DOHH2 (cell line): ENCODE data around the gene SLC2A8.

Source experiments
- H3F3A ChIP-seq: fragments of 200-600 bp; sonication (generic), shearing (Covaris generic); 2 replicates; pipeline ENCODE4 v1.6.0; 2016; ENCODE audit warnings: antibody characterized with exemption, mild to moderate bottlenecking; ENCODE audit not compliant: control insufficient read depth, insufficient read depth
- H3K27ac ChIP-seq: fragments of 200-600 bp; sonication (generic); 2 replicates; pipeline ENCODE4 v1.5.1; 2014; ENCODE audit warnings: low read depth, mild to moderate bottlenecking, low read length, moderate library complexity
- H3K27me3 ChIP-seq: fragments of 200-600 bp; sonication (generic); 2 replicates; pipeline ENCODE4 v1.6.1; 2014; ENCODE audit warnings: mild to moderate bottlenecking, low read length, mixed read lengths; ENCODE audit not compliant: control insufficient read depth
- H3K36me3 ChIP-seq: fragments of 200-600 bp; sonication (generic); 2 replicates; pipeline ENCODE4 v1.6.1; 2014; ENCODE audit warnings: mild to moderate bottlenecking, low read length, moderate library complexity, mixed read lengths; ENCODE audit not compliant: control insufficient read depth
- H3K4me1 ChIP-seq: fragments of 200-600 bp; sonication (generic); 2 replicates; pipeline ENCODE4 v1.6.1; 2014; ENCODE audit warnings: mild to moderate bottlenecking, low read length, mixed read lengths; ENCODE audit not compliant: control insufficient read depth
- H3K4me2 ChIP-seq: fragments of 200-600 bp; sonication (generic); 2 replicates; pipeline ENCODE4 v1.6.0; 2014; ENCODE audit warnings: mild to moderate bottlenecking, low read length, moderate library complexity
- H3K4me3 ChIP-seq: fragments of 200-600 bp; sonication (generic); 2 replicates; pipeline ENCODE4 v1.5.1; 2014; ENCODE audit warnings: mild to moderate bottlenecking, low read length, mixed read lengths
- H3K79me2 ChIP-seq: fragments of 200-600 bp; sonication (generic); 2 replicates; pipeline ENCODE4 v1.6.1; 2014; ENCODE audit warnings: mild to moderate bottlenecking, low read length, mixed read lengths; ENCODE audit not compliant: control insufficient read depth
- H3K9me2 ChIP-seq: fragments of 200-600 bp; sonication (generic); replicated peaks from 2 replicates; pipeline ENCODE4 v1.6.1; 2014; ENCODE audit warnings: mild to moderate bottlenecking, low read length, mixed read lengths; ENCODE audit not compliant: control insufficient read depth
- H3K9me3 ChIP-seq: fragments of 200-600 bp; sonication (generic); 2 replicates; pipeline ENCODE4 v1.6.1; 2014; ENCODE audit warnings: antibody characterized with exemption, low read length, mixed read lengths; ENCODE audit not compliant: control insufficient read depth, insufficient read depth
- H4K20me1 ChIP-seq: fragments of 200-600 bp; sonication (generic); 2 replicates; pipeline ENCODE4 v1.6.0; 2014; ENCODE audit warnings: low read depth, mild to moderate bottlenecking, antibody characterized with exemption, low read length, moderate library complexity; ENCODE audit not compliant: control insufficient read depth, insufficient read depth
- CTCF ChIP-seq: fragments of 200-600 bp; sonication (generic); IDR thresholded peaks from one replicate; pipeline ENCODE4 v1.5.1; 2014; ENCODE audit warnings: antibody characterized with exemption, mild to moderate bottlenecking, low read depth, low read length; ENCODE audit not compliant: poor library complexity, severe bottlenecking
- EZH2phosphoT487 ChIP-seq: fragments of 200-600 bp; sonication (generic); IDR thresholded peaks from 2 replicates; pipeline ENCODE4 v1.6.1; 2017; ENCODE audit warnings: borderline replicate concordance, mild to moderate bottlenecking, antibody characterized with exemption, low read length, moderate library complexity, mixed read lengths

SLC2A8 gene

GRCh38 chr9:127398275-127398647 is 1.3 kb downstream of the SLC2A8 start:
- peaks cover 10% of the 10 kb centered on the region for H3K79me2 ChIP-seq
- TF ChIP-seq EZH2phosphoT487 (no peak), CTCF (no peak)
- no peaks in the 10 kb centered on the region for H3F3A ChIP-seq
- H3K27me3 ChIP-seq = no peaks in the 10 kb centered on the region
- H3K4me2 ChIP-seq = peak overlapping the region; percentile 88
- H3K27ac ChIP-seq = no peak overlapping the region
- H3K4me3 ChIP-seq = peak overlapping the region; percentile 84
- no peaks in the 10 kb centered on the region for H4K20me1 ChIP-seq
- peaks cover 14% of the 10 kb centered on the region for H3K4me1 ChIP-seq
- H3K9me2 ChIP-seq = no peaks in the 10 kb centered on the region
- no peaks in the 10 kb centered on the region for H3K36me3 ChIP-seq
- H3K9me3 ChIP-seq = no peaks in the 10 kb centered on the region

GRCh38 chr9:127398715-127399400 is 1.9 kb downstream of the SLC2A8 start:
- H4K20me1 ChIP-seq = no peaks in the 10 kb centered on the region
- H3K9me3 ChIP-seq = no peaks in the 10 kb centered on the region
- H3K27ac ChIP-seq = no peak overlapping the region
- H3K4me1 ChIP-seq = peaks cover 14% of the 10 kb centered on the region
- no peaks in the 10 kb centered on the region for H3K36me3 ChIP-seq
- no peak overlapping the region for H3K4me3 ChIP-seq
- peaks cover 10% of the 10 kb centered on the region for H3K79me2 ChIP-seq
- H3K9me2 ChIP-seq = no peaks in the 10 kb centered on the region
- no peaks in the 10 kb centered on the region for H3K27me3 ChIP-seq
- peak overlapping the region; percentile 88 for H3K4me2 ChIP-seq
- H3F3A ChIP-seq = no peaks in the 10 kb centered on the region
- TF ChIP-seq CTCF (no peak), EZH2phosphoT487 (no peak)

GRCh38 chr9:127399736-127400269 is 2.8 kb downstream of the SLC2A8 start:
- Histone ChIP-seq H3K36me3 (no peaks in the 10 kb centered on the region), H3K4me1 (peaks cover 14% of the 10 kb centered on the region), H3K4me2 (no peak overlapping the region), H3K27me3 (no peaks in the 10 kb centered on the region), H3K4me3 (no peak overlapping the region), H3K9me2 (no peaks in the 10 kb centered on the region), H3K27ac (no peak overlapping the region), H3K9me3 (no peaks in the 10 kb centered on the region), H3F3A (no peaks in the 10 kb centered on the region), H3K79me2 (peaks cover 10% of the 10 kb centered on the region), H4K20me1 (no peaks in the 10 kb centered on the region)
- TF ChIP-seq EZH2phosphoT487 = no peak
- no peak for TF ChIP-seq CTCF
